H9 (cell line): Measurements from ENCODE around the gene CEP41. TPM values are rescaled to one million over a fixed set of nuclear protein-coding genes. Genes with fewer than 3 reads are reported as not detected.

ENCODE experiments used
- DNase-seq: peaks from one replicate; pipeline ENCODE4 v3.0.0-alpha.2; 2017
- H2AFZ ChIP-seq: one replicate; pipeline ENCODE4 v1.6.1; 2013; ENCODE audit warnings: mild to moderate bottlenecking, low read length, control low read depth, moderate library complexity
- H2AK5ac ChIP-seq: 2 replicates; pipeline ENCODE4 v1.6.1; 2013; ENCODE audit warnings: low read length, control low read depth, mixed read lengths; ENCODE audit not compliant: insufficient read length
- H2BK120ac ChIP-seq: one replicate; pipeline ENCODE4 v1.6.1; 2013; ENCODE audit warnings: low read depth, mild to moderate bottlenecking, low read length, control low read depth, inconsistent platforms; ENCODE audit not compliant: poor library complexity, severe bottlenecking
- H2BK12ac ChIP-seq: 2 replicates; pipeline ENCODE4 v1.6.1; 2013; ENCODE audit warnings: low read length, control low read depth, mixed read lengths, low read depth; ENCODE audit not compliant: insufficient read length
- H2BK15ac ChIP-seq: 2 replicates; pipeline ENCODE4 v1.6.1; 2013; ENCODE audit warnings: low read depth, low read length, control low read depth
- H2BK20ac ChIP-seq: one replicate; pipeline ENCODE4 v1.6.1; 2013; ENCODE audit warnings: low read depth, mild to moderate bottlenecking, low read length, control low read depth, inconsistent platforms; ENCODE audit not compliant: poor library complexity, severe bottlenecking
- H2BK5ac ChIP-seq: 2 replicates; pipeline ENCODE4 v1.6.1; 2013; ENCODE audit warnings: low read length, control low read depth, mixed read lengths; ENCODE audit not compliant: insufficient read length
- H3K14ac ChIP-seq: 2 replicates; pipeline ENCODE4 v1.6.1; 2013; ENCODE audit warnings: low read length, control low read depth; ENCODE audit not compliant: insufficient read depth
- H3K18ac ChIP-seq: 2 replicates; pipeline ENCODE4 v1.6.1; 2013; ENCODE audit warnings: low read depth, mild to moderate bottlenecking, mixed read lengths, low read length, control low read depth; ENCODE audit not compliant: insufficient read length
- H3K23ac ChIP-seq: 2 replicates; pipeline ENCODE4 v1.6.1; 2013; ENCODE audit warnings: low read length, control low read depth, mixed read lengths, low read depth; ENCODE audit not compliant: insufficient read length
- H3K23me2 ChIP-seq: 2 replicates; pipeline ENCODE4 v1.6.1; 2013; ENCODE audit warnings: low read depth, mild to moderate bottlenecking, mixed read lengths, low read length, control low read depth; ENCODE audit not compliant: insufficient read length, poor library complexity, severe bottlenecking
- H3K27ac ChIP-seq: 2 replicates; pipeline ENCODE4 v1.5.1; 2013; ENCODE audit warnings: low read length, control low read depth, mixed read lengths, low read depth; ENCODE audit not compliant: insufficient read length
- H3K27me3 ChIP-seq: 2 replicates; pipeline ENCODE4 v1.6.1; 2013; ENCODE audit warnings: low read length, control low read depth, inconsistent platforms; ENCODE audit not compliant: insufficient read depth
- H3K4ac ChIP-seq: 2 replicates; pipeline ENCODE4 v1.6.1; 2013; ENCODE audit warnings: low read depth, mild to moderate bottlenecking, control low read depth, inconsistent platforms, low read length, moderate library complexity
- H3K4me1 ChIP-seq: 2 replicates; pipeline ENCODE4 v1.6.1; 2013; ENCODE audit warnings: low read length, control low read depth, inconsistent platforms; ENCODE audit not compliant: insufficient read depth
- H3K4me2 ChIP-seq: 2 replicates; pipeline ENCODE4 v1.6.1; 2013; ENCODE audit warnings: low read length, control low read depth, mixed read lengths; ENCODE audit not compliant: insufficient read length, insufficient read depth
- H3K56ac ChIP-seq: 2 replicates; pipeline ENCODE4 v1.6.1; 2013; ENCODE audit warnings: low read depth, mild to moderate bottlenecking, mixed read lengths, low read length, control low read depth; ENCODE audit not compliant: insufficient read length
- H3K79me1 ChIP-seq: 2 replicates; pipeline ENCODE4 v1.6.1; 2013; ENCODE audit warnings: low read depth, mild to moderate bottlenecking, moderate library complexity, low read length, control low read depth, inconsistent platforms; ENCODE audit not compliant: insufficient read depth, poor library complexity, severe bottlenecking
- H3K79me2 ChIP-seq: 2 replicates; pipeline ENCODE4 v1.6.1; 2013; ENCODE audit warnings: low read length, control low read depth, inconsistent platforms; ENCODE audit not compliant: insufficient read depth
- H3K9ac ChIP-seq: 2 replicates; pipeline ENCODE4 v1.6.1; 2013; ENCODE audit warnings: low read length, control low read depth, mixed read lengths; ENCODE audit not compliant: insufficient read length; ENCODE audit errors: extremely low read depth
- H3K9me3 ChIP-seq: one replicate; pipeline ENCODE4 v1.6.1; 2013; ENCODE audit warnings: low read depth, low read length, inconsistent platforms; ENCODE audit not compliant: control insufficient read depth
- H3T11ph ChIP-seq: one replicate; pipeline ENCODE4 v1.6.1; 2013; ENCODE audit warnings: mild to moderate bottlenecking, low read length, control low read depth, inconsistent platforms
- H4K20me1 ChIP-seq: one replicate; pipeline ENCODE4 v1.6.1; 2013; ENCODE audit not compliant: control insufficient read depth, insufficient read length, insufficient read depth
- H4K5ac ChIP-seq: 2 replicates; pipeline ENCODE4 v1.6.1; 2013; ENCODE audit warnings: low read depth, mild to moderate bottlenecking, mixed read lengths, low read length, control low read depth; ENCODE audit not compliant: insufficient read length
- H4K8ac ChIP-seq: replicated peaks from 2 replicates; pipeline ENCODE4 v1.6.1; 2013; ENCODE audit warnings: low read length, control low read depth, mixed read lengths, low read depth; ENCODE audit not compliant: insufficient read length
- H4K91ac ChIP-seq: 2 replicates; pipeline ENCODE4 v1.6.1; 2013; ENCODE audit warnings: low read depth, mild to moderate bottlenecking, moderate library complexity, mixed read lengths, low read length, control low read depth; ENCODE audit not compliant: insufficient read length
- H3K27ac Mint-ChIP-seq, 3 experiments: 2 replicates in 2 of 3; 3 replicates in 1 of 3; pipeline ENCODE4 v1.8.0; 2020 to 2021; ENCODE audit warnings: mixed read lengths in 3 of 3, mild to moderate bottlenecking in 1 of 3, moderate library complexity in 1 of 3
- H3K27me3 Mint-ChIP-seq: 2 replicates; pipeline ENCODE4 v1.8.0; 2021; ENCODE audit warnings: low read depth, mild to moderate bottlenecking, moderate library complexity, mixed read lengths
- H3K36me3 Mint-ChIP-seq, 3 experiments: 2 replicates in 2 of 3; 3 replicates in 1 of 3; pipeline ENCODE4 v1.8.0; 2020 to 2021; ENCODE audit warnings: low read depth in 3 of 3, mixed read lengths in 3 of 3; ENCODE audit not compliant: insufficient read depth in 1 of 3
- H3K4me1 Mint-ChIP-seq, 2 experiments: 2 replicates each; pipeline ENCODE4 v1.8.0; 2020; ENCODE audit warnings: mixed read lengths in 2 of 2
- H3K4me3 Mint-ChIP-seq, 2 experiments: 2 replicates in 1 of 2; 3 replicates in 1 of 2; pipeline ENCODE4 v1.8.0; 2020 to 2021; ENCODE audit warnings: mild to moderate bottlenecking in 2 of 2, mixed read lengths in 2 of 2, moderate library complexity in 1 of 2
- H3K9me3 Mint-ChIP-seq, 2 experiments: 2 replicates in 1 of 2; 3 replicates in 1 of 2; pipeline ENCODE4 v1.8.0; 2020; ENCODE audit warnings: mild to moderate bottlenecking in 2 of 2, mixed read lengths in 2 of 2, moderate library complexity in 1 of 2
- WGBS: extraction: QIAGEN DNeasy Blood & Tissue Kit; methylation state at CpG from one replicate; pipeline ENCODE4 v1.1.7; 2013; ENCODE audit warnings: missing lambda C conversion rate, low lambda C conversion rate, mixed read lengths; ENCODE audit not compliant: insufficient read length; ENCODE audit errors: extremely low coverage; 5-methylcytosine and 5-hydroxymethylcytosine counted together
- total RNA-seq: library from RNA; stranded (reverse); gene quantifications from 2 replicates; pipeline ENCODE4 v1.2.1, GENCODE V29; 2021
- TF ChIP-seq, protein P1 (sequence below): fragments of 200-600 bp; sonication (generic); conservative IDR thresholded peaks from 3 replicates; pipeline ENCODE4 v1.8.0; 2021; ENCODE audit warnings: antibody characterized with exemption, mild to moderate bottlenecking

The CEP41 gene
- total RNA-seq, 1 experiment from 2014 or later = 9.7 TPM

GRCh38 chr7:130396109-130396508 is 44.7 kb downstream of the CEP41 start:
- Histone ChIP-seq H2BK120ac (no peak overlapping the region), H2AFZ (no peak overlapping the region), H3T11ph (no peak overlapping the region), H3K9ac (no peak overlapping the region), H3K79me1 (no peaks in the 10 kb centered on the region), H3K4me1 (no peaks in the 10 kb centered on the region), H2BK12ac (no peak overlapping the region), H2BK20ac (no peak overlapping the region), H3K14ac (no peak overlapping the region), H3K9me3 (no peaks in the 10 kb centered on the region), H2BK15ac (no peak overlapping the region), H3K4me2 (no peak overlapping the region), H3K56ac (no peak overlapping the region), H3K79me2 (no peaks in the 10 kb centered on the region), H3K23me2 (no peaks in the 10 kb centered on the region), H3K18ac (no peak overlapping the region), H4K20me1 (no peaks in the 10 kb centered on the region), H4K91ac (no peak overlapping the region), H2AK5ac (no peak overlapping the region), H4K8ac (no peak overlapping the region), H4K5ac (no peak overlapping the region), H3K27me3 (no peaks in the 10 kb centered on the region), H3K27ac (no peak overlapping the region), H2BK5ac (no peak overlapping the region), H3K23ac (no peak overlapping the region), H3K4ac (no peak overlapping the region)
- H3K4me3 Mint-ChIP-seq = no peak overlapping the region
- no peak overlapping the region; a peak in 1 of 7 replicates for H3K27ac Mint-ChIP-seq
- no peaks in the 10 kb centered on the region for H3K27me3 Mint-ChIP-seq
- DNase-seq = no peak
- no CpG with 5 or more reads among the region's 3 CpGs for WGBS
- no peaks in the 10 kb centered on the region for H3K9me3 Mint-ChIP-seq
- H3K4me1 Mint-ChIP-seq = peaks cover 20 to 38% of the 10 kb centered on the region in 2 experiments
- peaks cover 0 to 8% (median 0%) of the 10 kb centered on the region in 3 experiments; a peak in 3 of 7 replicates for H3K36me3 Mint-ChIP-seq
- TF ChIP-seq, protein P1, sequence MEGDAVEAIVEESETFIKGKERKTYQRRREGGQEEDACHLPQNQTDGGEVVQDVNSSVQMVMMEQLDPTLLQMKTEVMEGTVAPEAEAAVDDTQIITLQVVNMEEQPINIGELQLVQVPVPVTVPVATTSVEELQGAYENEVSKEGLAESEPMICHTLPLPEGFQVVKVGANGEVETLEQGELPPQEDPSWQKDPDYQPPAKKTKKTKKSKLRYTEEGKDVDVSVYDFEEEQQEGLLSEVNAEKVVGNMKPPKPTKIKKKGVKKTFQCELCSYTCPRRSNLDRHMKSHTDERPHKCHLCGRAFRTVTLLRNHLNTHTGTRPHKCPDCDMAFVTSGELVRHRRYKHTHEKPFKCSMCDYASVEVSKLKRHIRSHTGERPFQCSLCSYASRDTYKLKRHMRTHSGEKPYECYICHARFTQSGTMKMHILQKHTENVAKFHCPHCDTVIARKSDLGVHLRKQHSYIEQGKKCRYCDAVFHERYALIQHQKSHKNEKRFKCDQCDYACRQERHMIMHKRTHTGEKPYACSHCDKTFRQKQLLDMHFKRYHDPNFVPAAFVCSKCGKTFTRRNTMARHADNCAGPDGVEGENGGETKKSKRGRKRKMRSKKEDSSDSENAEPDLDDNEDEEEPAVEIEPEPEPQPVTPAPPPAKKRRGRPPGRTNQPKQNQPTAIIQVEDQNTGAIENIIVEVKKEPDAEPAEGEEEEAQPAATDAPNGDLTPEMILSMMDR = no peak
